Measurements from ENCODE around the gene TMEM60.
"Not testable (repeated sequence)": the region's sequence is repeated elsewhere in the genome, so short reads cannot be mapped to it uniquely, and the experiment has no call there.

Gene TMEM60, protein sequence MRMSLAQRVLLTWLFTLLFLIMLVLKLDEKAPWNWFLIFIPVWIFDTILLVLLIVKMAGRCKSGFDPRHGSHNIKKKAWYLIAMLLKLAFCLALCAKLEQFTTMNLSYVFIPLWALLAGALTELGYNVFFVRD

DNA sequence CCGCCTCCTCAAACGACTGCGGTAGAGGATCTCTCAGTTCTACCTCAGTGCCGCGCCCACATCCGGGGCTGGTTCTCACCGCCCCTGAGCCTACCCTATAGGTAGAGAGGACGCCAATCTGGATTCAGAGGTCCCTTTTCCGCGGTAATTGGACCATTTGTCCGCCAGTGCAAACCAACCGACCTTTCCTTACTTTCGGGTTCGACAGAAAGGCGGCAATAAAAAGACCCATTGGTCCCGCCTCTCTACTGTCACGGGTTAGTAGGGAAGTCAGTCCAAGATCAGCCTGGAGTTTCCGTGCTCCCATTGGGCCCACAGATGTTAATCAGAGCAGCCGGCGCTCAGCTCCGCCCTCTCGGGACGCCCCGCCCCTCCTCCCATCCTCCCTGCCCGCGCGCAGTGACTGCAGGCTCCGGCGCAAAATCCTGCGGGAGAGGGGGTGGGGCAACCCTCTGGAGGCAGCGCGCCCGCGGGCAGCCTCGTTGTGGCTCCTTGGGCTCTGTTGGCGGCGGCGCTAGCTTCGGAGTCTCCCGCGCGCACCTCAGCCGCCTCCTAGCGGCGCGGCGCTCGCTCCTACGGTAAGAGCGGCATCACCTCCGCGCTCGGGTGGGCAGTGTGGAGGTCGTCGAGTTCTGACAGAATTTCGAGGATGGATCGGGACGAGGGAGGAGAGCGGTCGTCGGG lies at the start of gene TMEM60, which contains the start of gene PHTF2:
TSS of gene TMEM60 (minus strand) at position 41 of the 684 bp plus-strand sequence. CDS start 4,061 bp downstream, outside the sequence.
TSS of gene PHTF2 (plus strand) at position 380 of the 684 bp plus-strand sequence.
- DNase-seq, result peak; percentile 86

DNA sequence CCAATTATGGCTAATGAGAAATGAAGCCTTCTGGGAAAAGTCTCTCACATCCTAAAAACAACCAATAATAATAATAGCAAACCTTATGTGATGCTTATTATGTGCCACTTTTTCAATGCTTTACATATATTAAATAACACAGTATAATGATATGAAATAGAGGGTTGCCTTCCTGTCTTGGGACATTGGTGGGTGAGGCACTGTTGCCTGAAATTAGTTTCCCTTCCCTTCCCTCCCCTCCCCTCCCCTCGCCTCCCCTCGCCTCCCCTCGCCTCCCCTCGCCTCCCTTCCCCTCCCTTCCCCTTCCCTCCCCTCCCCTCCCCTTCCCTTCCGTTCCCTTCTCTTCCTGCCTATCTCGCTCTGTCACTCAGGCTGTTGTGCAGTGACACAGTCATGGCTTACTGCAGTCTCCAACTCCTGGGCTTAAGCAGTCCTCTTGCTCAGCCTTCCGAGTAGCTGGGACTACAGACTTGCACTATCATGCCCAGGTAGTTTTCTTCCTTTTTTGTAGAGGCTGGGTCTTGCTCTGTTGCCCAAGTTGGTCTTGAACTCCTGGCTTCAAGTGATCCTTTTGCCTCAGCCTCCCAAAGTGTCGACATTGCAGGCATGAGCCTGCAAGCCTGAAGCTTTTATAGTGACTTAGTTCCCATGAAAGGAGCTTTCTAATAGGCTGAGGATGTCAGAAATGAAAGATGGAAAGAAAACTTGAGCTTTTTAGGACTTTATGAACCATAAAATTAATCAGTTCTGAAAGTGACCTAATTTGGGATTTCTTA lies 48.3 kb upstream of the TMEM60 start:
- DNase-seq, result no peak

DNA sequence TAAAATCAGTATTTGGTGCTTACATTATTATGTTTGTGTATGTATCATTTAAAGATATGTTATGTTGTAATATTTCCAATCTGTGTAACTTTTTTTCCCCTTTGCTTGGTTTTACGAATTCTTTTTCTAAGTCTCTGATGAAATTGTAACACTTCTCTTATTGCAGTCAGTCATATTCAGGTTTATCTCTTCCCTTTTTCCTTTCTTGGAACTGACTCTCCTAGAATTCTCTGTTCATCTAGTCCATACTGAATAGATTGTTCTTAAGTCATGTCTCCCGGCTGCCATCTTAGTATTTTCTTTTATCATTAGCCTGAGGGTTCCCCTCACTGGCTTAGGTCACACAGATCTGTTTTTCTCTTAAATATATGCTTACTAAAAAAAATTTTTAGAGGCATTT lies 45.0 kb upstream of the TMEM60 start:
- no peak for DNase-seq

DNA sequence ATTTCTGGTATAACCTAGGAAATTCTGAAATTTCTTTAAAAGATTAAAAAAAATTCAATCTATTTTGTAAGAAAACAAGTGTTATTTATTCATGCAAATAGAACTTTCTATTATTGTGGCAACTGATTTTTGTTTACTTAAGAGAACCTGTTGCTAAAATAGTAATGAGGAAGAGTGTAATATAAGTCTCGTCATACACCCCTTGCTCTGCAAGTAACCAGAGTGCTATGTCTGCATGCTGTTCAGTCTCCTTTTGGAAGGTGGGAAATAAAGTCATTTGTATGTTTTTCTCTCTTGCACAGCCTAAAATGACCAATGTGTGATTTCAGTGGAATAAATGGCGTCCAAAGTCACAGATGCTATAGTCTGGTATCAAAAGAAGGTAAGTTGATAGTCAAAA lies 41.7 kb upstream of the TMEM60 start:
- DNase-seq, result no peak

DNA sequence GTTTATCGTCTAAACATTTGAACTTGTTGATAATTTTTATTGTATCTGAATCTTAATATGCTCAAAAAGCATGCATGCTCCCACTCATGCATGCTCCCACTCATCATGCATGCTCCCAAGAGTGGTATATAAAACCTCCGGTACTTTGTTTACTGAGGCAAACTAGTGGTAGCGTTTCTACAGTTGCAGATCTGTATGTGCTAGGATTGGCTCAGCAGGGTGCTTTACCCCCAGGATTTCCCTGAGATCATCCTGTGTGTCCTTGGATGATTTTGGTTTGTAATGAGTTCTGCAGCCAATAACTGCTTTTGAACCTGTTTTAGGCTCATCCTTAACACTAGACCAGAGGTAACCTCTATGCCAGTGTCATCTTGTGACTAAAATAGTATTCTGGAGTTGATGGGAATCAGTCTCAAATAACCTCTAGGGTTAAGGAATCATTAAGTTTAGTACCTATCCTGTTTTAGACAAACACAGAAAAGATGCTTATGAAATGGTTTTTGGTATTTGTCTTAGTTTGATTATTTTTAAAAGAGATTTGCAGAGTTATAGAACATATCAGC lies 40.8 kb upstream of the TMEM60 start:
- no peak for DNase-seq

DNA sequence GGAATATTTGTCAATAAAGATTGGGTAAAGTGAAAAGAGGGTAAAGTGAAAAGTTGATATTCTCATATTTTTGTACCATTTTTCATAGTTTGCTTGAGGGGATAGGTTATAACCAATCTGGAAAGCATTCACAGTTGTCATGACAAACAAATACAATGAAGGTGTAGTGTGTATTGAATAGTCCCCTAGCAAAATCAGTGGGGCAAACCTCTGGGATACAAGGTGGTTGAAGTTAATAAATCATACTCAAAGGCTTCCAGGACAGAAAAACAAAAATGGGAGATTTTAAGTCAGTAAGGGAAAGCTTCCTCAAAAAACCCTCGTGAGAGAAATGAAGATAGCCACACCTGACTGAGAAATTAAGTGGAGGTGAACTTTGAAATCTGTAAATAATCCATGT lies 39.7 kb upstream of the TMEM60 start:
- DNase-seq, result no peak

DNA sequence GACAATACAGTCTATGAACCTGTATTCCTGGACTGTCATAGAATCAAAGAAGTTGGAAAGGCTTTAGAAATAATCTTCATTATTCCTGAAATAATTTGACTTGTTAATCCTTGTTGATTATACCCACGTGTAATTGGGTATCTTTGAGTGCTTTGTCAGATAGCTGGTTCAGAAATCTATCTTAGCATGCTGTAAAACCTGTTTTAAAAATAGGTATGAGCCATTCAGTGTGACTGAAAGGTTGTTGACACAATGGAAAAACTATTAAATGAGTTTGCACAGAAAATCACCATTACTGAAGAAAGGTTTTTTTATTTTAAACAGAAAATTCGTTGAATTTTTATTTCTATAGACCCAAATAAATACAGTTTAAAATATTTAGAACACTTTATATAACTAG lies 39.0 kb upstream of the TMEM60 start:
- no peak for DNase-seq

DNA sequence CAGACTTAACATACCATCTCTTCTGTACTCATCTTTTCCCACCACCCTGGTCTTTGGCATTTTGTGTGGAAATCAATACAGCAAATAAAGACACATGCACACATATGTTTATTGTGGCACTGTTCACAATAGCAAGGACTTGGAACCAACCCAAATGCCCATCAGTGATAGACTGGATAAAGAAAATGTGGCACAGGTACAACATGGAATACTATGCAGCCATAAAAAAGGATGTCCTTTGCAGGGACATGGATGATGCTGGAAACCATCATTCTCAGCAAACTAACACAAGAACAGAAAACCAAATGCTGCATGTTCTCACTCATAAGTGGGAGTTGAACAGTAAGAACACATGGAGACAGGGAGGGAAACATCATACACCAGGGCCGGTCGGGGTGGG lies 38.2 kb upstream of the TMEM60 start:
- DNase-seq, result not testable (repeated sequence)

DNA sequence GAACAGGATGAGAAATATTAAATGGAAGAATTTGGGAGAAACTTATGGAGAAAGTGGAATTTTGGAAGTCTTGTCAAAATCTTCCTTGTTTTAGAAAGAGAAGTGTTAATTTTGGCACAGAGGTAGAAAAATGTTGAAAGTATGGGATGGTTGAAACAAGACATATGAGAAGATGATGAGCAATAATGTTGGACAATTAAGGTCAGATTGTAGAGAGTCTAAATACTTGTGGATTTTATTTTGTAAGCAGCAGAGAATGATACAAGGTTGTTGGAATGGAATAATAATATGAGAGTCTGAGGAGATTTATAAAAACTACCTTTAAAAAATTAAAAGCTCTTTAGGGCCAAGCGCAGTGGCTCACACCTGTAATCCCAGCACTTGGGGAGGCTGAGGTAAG lies 34.9 kb upstream of the TMEM60 start:
- no peak for DNase-seq

DNA sequence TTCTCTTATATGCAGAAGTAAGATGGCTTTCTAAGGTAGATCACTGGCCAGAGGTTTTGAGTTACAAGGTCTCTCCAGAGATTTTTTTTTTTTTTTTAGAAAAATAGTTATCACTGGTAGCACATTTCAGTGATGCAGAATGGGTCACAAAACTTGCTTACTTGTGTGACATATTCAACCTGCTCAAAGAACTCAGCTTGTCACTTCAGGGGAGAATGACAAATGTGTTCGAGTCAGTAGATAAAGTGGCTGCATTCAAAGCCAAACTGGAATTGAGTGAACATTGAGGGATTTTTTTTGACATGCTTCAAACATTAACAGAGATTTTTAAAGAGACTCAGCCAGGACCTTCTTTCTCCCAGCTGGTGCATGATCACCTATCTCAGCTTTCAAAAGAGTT lies 33.7 kb upstream of the TMEM60 start:
- DNase-seq, result no peak

DNA sequence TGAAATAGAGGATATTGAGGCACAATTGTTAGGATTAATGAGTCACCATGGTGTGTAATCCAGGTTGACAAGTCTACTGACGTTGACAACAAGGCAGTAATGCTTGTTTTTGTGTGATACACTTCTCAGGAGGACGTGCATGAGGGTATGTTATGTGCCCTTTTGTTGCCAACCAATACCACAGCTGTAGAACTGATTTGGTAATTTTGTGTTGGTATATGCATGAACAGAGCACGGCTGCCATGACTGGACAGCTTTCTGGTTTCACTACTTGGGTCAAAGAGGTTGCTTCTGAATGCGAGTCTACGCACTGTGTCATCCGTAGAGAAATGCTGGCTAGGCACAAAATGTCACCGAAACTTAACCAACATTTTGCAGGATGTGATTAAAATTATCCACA lies 33.2 kb upstream of the TMEM60 start:
- DNase-seq, result no peak

DNA sequence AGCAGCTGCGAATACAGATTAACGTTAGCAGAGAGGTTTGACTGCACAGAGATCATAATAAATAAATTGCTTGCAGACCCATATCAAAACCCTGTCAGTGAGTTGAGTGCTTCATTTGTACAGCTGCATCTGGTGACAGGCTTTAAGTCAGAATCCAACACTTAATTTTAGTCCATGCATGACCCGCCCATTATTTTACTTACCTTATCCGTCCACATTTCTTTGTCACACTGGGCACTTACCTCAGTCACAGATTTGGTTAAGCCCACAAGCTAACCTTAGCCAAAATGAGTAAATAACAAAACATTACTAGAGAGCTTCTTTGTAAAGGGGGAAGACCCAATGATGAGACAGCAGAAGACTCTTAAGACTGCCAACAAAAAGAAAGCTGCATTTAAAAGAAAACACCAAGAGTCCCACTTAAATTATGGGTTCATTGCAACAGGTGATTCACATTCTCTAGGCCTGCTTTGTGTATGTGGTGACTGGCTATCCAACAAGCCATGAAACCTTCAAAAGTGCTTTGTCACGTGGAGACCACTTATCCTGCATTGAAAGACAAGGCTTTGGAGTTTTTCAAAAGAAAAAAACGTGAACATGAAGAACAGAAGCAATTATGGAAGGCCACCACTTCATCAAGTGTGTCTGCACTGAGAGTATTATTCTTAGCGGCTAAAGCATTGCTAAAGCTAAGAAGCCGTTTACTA lies 32.6 kb upstream of the TMEM60 start:
- DNase-seq, result no peak

DNA sequence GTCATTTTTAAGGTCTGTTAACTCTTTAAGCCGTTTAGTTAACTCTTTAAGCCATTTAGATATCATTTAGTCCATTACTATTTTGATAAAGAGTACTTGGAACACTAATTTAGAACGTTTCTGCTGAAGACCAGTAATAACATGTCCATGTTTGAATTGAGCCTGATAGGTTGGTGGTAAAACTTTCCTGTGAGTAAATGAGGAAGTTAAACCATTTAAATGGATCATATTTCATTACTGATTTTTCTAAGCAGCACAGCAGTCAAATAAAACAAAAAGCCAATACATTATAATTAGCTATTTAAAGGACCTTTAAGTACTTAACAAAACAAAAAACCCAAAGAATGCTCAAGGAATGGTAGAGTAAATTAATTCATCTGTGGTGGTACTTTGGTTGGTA lies 29.8 kb upstream of the TMEM60 start:
- no peak for DNase-seq

DNA sequence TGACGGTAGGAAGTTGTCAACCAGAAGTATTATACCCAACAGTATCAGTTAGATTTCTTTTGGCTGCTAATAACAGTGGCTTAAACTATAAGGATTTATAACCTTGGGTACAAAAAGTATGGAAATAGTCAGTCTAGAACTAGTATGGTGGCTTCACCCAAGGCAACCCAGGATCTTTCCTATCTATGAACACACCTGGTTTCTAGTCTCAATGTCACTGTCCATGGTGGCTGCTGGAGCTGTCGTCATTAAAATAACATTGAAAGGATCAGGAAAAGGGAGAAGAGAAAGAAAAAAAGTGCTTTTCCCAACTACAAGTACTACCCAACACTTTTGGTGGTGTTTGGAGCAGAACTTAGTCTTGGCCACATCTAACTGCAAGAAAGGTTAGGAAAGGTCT lies 28.1 kb upstream of the TMEM60 start:
- DNase-seq, result no peak

DNA sequence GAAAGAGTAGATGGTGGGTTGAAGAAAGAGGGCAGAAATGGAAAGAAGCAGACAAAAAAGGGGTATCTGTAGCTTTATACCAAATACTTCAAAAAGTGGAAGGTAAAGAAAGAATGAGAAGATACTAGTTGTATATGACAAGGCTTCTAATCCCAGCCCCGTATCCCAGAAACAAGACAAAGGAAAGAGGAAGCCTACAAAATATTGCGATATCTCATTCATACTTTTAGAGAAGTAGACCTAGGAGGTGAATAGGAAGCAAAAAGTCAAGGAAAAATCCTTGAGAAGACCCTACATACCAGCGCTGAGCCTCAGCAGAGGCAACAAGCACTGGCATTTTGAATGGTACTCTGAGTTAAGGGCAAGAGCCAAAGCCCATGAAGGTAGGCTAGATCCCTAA lies 26.9 kb upstream of the TMEM60 start:
- DNase-seq, result no peak

DNA sequence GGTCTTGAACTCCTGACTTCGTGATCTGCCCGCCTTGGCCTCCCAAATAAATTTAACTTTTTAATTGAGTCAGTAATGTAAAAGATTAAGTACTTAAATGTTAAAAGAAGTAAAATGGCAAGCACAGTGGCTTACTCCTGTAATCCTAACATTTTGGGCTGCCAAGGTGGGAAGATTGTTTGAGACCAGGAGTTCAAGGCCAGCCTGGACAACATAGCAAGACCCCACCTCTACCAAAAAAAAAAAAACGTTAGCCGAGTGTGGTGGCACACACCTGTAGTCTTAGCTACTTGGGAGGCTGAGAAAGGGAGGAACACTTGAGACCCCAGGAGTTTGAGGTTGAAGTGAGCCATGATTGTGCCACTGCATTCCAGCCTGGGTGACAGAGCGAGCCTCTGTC lies 26.4 kb upstream of the TMEM60 start:
- no peak for DNase-seq

DNA sequence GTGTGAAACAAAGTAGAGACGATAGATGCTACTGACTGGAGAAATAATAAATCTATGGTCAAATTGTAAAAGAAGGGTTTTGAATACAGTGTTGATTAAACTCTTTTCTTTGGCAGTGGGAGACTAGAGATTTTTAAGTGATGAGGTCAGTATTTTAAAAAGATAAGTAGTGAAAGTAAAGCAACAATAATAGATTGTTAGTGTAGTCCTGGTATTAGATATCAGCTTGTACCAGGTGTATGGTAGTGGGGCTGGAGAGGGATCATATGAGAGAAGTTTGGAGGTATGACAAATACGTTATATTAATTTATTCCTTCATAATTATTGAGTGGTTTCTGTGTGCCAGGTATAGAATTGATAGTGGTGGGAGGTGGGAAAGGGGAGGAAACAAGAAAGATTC lies 25.6 kb upstream of the TMEM60 start:
- DNase-seq, result no peak

DNA sequence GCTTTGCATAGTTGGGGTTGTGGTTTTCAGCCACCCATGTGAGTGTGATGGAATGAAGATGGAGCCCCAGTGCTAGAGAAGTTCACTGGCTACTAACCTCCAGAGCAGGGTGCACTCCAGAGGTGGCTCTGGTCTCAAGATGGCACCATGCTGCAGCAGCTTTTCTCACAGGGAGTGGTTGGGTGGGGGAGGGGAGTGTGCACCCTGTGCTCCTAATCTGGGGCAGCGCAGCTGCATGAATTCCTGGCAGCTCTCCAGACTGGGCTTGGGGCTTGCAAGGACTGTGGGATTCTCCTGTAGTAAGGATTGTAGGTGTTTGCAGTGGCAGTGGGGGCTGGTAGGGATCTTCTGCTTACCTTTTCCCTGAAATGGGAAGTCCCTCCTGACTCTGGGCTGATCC lies 24.0 kb upstream of the TMEM60 start:
- DNase-seq, result no peak

DNA sequence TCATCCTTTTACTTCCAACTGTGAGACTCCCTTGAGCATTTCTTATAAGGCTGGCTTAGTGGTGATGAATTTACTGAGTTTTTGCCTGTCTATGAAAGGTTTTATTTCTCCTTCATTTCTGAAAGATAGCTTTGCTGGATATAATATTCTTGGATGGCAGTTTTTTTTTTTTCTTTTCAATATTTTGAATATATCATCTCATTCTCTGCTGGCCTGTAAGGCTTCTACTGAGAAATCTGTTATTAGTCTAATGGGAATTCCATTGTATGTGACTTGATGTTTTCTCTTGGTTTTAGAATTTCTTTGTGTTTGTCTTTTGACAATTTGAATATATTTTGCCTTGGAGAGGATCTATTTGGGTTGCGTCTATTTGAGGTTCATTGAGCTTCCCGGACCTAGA lies 22.7 kb upstream of the TMEM60 start:
- no peak for DNase-seq

DNA sequence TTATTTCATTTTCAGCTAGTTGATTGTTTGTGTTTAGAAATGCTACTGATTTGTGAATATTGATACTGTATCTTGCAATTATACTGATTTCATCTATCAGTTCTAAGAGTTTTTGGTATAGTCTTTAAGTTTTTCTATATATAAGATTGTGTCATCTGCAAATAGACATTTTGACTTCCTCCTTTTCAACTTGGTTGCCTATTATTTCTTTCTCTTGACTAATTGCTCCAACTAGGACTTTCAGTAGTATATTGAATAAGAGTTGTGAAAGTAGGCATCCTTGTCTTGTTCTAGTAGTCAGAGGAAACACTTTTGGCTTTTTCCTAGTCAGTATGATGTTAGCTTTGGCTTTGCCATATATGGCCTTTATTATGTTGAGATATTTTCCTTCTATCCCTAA lies 20.8 kb upstream of the TMEM60 start:
- no peak for DNase-seq

DNA sequence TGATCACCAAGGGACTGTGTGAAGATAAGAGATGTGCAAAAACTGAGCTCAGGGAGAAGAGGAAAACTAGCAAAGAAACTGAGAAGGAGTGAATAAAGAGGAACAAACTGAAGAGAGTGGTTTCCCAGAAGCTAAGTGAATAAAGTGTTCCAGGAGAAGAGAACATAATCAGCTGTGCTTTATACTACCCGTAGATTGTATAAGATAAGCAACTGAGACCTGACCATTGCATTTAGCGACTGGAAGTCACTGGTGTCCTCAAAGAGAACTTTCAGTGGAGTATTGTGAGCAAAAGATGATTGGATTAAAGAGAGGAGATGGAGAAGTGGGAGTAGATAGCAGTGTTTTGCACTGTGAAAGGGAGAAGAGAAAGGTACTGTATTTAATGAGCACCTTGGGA lies 14.9 kb upstream of the TMEM60 start:
- DNase-seq, result no peak

DNA sequence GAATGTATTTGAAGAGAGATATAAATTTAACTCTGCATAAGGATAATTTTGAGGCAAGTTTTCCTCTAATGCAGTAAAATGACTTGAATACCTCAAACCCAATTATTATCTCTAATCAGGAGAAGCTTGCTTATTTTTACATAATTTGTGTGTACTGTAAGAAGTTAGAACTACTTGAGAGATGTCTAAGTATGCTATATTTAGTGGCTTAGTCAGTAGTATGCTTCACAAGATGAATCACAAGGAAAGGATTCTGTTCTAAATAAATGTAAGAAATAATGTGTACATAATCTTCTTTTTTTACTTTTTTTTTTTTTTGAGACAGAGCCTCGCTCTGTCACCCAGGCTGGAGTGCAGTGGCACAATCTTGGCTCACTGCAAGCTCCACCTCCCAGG lies 14.1 kb upstream of the TMEM60 start:
- DNase-seq, result no peak

DNA sequence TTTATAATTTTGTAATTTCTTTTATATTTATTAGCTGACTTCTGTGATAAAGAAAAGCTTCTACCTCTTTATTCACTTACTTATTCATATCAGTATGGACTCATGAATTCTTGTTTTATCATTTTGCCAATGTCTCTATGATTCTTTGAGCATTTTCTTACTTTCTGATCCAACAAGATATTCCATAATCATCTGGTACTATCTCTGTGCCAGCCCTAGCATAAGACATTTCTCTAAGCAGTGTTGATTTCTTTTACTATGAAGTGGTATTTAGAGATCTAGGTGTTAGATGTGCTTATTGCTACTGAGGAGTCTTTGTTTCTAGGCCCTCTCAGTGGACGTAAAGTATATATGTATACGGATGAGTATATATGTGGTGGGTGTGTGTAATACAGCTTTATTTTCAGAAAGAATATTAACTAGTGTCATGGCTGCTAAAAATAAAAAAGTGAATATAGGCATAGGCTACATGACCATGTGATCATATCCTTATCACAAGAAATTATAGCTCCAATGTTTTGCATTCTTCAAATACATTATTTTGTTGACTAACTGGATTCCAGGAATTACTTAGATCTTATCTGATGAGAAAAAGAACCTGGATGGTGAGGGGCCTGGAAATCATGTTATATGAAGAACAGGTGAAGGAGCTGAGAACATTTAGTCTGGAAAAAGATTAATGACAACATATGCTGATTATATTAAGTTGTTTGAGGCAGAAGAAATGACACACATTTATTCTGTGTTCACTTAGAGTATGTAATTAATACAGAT lies 13.5 kb upstream of the TMEM60 start:
- no peak for DNase-seq

All from activated T-cell treated with anti-CD3 and anti-CD28 coated beads for 4 hours (primary cell).